Peyer's patch (tissue), 4 donors: ENCODE data around the gene HAP1. TPM values are rescaled to one million over a fixed set of nuclear protein-coding genes. Genes with fewer than 3 reads are reported as not detected.
"Not testable (repeated sequence)": the region's sequence is repeated elsewhere in the genome, so short reads cannot be mapped to it uniquely, and the experiment has no call there.

Experiments used
- DNase-seq, 3 donors: peaks; one replicate each; pipeline ENCODE4 v3.0.0-alpha.2; 2017 to 2019
- H3K27ac ChIP-seq, 4 donors: fragments of 200-600 bp; sonication (generic); one replicate each; pipeline ENCODE4 v1.5.1; 2016 to 2019
- H3K27me3 ChIP-seq, 2 donors: fragments of 200-600 bp; sonication (generic); one replicate each; pipeline ENCODE4 v1.5.1; 2019
- H3K36me3 ChIP-seq, 3 donors: fragments of 200-600 bp; sonication (generic); one replicate each; pipeline ENCODE4 v1.5.1; 2016 to 2019
- H3K4me1 ChIP-seq, 4 donors: fragments of 200-600 bp; sonication (generic); one replicate each; pipeline ENCODE4 v1.5.1; 2016 to 2019
- H3K4me3 ChIP-seq, 4 donors: fragments of 200-600 bp; sonication (generic); 1 replicate in 3 of 4; 2 replicates in 1 of 4; pipeline ENCODE4 v1.5.1; 2016 to 2019; ENCODE audit warnings: mild to moderate bottlenecking in 1 of 4
- H3K9me3 ChIP-seq, 4 donors: fragments of 200-600 bp; sonication (generic); one replicate each; pipeline ENCODE4 v1.5.1; 2016 to 2019; ENCODE audit warnings: mild to moderate bottlenecking in 1 of 4
- CTCF ChIP-seq, 6 experiments: fragments of 450-650 bp in 4 of 6; fragments of 200-600 bp in 2 of 6; sonication (generic) in 1 of 6; IDR thresholded peaks; one replicate each; pipeline ENCODE4 v1.5.1; 2017 to 2019; ENCODE audit warnings: antibody characterized with exemption in 6 of 6, mild to moderate bottlenecking in 3 of 6, moderate library complexity in 1 of 6
- POLR2A ChIP-seq, 2 donors: fragments of 450-650 bp; IDR thresholded peaks; one replicate each; pipeline ENCODE4 v1.5.1; 2017; ENCODE audit warnings: antibody characterized with exemption in 2 of 2, mild to moderate bottlenecking in 2 of 2, moderate library complexity in 2 of 2
- total RNA-seq, 4 donors: library from RNA; depleted of rRNA; stranded (reverse); fragments of >200 nt; gene quantifications; one replicate each; pipeline ENCODE4 v1.1.0, GENCODE V29; 2016

HAP1 gene
- total RNA-seq, 4 donors from 2014 or later: 0.94 to 5.0 TPM; not detected in 2

DNA sequence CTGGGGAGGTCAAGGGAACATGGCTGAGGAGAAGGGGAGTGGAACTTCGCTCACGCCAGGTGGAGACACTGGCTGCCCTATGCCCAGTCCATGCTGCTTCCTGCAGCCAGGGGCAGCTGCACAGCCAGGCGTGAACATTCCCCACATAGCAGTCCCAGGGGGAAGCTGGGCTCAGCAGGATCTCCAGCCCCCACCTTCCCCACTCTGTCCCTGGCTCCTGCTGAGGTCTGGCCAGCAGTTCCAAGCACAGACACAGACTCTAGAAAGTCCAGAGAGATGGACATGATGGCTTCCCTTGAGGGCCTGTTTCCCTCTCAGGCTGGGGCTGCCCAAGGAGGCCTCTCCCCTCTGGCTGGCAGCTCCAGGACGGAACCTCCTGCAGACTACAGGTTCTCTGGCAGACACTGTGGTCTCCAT is 42.7 kb upstream of the HAP1 start:
- Histone ChIP-seq H3K4me3 (peak overlapping the region in 1 of 4 donors; percentile 28), H3K27me3 (no peaks in the 10 kb centered on the region), H3K9me3 (no peaks in the 10 kb centered on the region), H3K27ac (peak overlapping the region; percentile 64 to 97 (median 76)), H3K4me1 (peaks cover 0 to 90% (median 30%) of the 10 kb centered on the region in 4 donors), H3K36me3 (peaks cover 0 to 7% (median 0%) of the 10 kb centered on the region in 3 donors)
- peak in 1 of 3 donors; percentile 68 for DNase-seq
- TF ChIP-seq POLR2A (IDR thresholded peaks at IDR 0.05) (no peak), CTCF (IDR thresholded peaks at IDR 0.05) (peak in 3 of 6 experiments; percentile 48 to 62 (median 58))

- not testable (repeated sequence) for H3K27me3 ChIP-seq, DNase-seq, H3K4me3 ChIP-seq, H3K9me3 ChIP-seq
- peaks cover 0 to 15% (median 0%) of the 10 kb centered on the region in 3 donors for H3K36me3 ChIP-seq
- H3K27ac ChIP-seq: peak overlapping the region; percentile 64 to 100 (median 90)
- H3K4me1 ChIP-seq: peaks cover 0 to 90% (median 30%) of the 10 kb centered on the region in 4 donors
These were observed 41.9 kb upstream of the HAP1 start for GRCh38 chr17:41776262-41776900.

DNA sequence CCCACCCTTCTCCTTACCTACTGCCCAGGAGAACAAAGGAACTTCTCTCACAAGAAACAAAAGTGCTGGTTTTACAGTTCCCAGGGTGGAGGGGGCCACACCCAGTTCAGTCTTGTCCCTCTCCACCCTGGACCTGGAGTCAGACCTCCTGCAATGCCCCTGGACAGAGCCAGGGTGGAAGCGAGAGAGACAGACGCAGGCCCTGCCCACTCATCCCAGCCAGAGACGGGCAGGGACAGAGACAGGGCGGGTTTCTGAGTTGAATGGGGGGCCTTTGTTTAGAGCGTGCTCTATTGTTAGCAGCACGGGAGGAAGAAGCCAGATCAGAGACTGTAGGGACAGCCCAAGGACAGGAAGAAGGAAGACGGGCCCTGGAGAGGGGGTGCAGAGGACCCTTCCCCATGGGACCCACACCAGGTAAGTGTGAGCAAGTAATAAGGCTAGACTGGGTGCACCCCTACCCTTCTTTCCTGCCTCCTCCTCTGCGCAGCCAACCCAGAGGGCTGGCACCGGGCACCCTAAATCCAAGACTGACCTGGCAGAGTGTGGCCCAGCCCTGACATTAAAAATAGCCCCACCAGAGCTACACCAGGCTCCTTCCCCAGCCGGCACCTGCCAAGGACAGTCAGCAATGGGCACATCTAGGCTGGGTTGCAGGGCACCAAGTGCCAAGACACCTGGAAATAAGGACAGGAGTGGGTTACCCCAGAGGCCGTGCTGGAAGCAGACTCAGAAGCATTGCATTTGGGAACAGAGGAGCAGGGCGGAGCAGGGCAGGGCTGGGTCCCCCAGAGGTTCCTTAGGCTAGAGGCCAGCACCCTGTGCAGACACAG is 41.2 kb upstream of the HAP1 start:
- no peak overlapping the region for H3K4me3 ChIP-seq
- H3K27ac ChIP-seq: peak overlapping the region; percentile 46 to 100 (median 90)
- peaks cover 0 to 86% (median 30%) of the 10 kb centered on the region in 4 donors for H3K4me1 ChIP-seq
- H3K36me3 ChIP-seq: peaks cover 0 to 23% (median 2%) of the 10 kb centered on the region in 3 donors
- H3K27me3 ChIP-seq: no peaks in the 10 kb centered on the region
- H3K9me3 ChIP-seq: no peaks in the 10 kb centered on the region
- peak in 2 of 3 donors; percentile 59 to 69 for DNase-seq
- TF ChIP-seq CTCF (IDR thresholded peaks at IDR 0.05): peak in 2 of 6 experiments; percentile 19 to 26
- peak; percentile 15 to 56 for TF ChIP-seq POLR2A (IDR thresholded peaks at IDR 0.05)

DNA sequence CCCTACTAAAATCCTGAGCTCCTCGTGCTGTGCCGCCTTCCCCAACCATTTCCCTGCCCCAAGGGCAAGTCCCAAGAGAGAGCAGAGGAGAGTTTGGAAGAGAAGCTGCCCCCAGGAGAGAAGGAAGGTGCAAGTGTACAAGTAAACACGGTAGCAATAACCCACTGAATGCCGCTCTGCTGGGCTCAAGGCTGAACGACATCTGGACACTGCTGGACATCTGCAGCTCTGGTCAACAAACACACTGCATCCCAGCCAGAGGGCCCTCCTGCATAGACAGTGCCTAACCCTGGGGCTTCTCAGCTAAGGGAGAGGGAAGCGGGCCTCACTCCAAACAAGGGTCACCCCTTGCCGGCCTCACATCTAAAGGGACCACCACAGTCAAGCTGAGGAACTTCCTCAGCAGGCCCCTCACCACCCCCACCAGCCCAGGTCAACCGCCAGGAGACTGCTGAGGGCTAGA is 39.3 kb upstream of the HAP1 start:
- peaks cover 0 to 41% (median 3%) of the 10 kb centered on the region in 3 donors for H3K36me3 ChIP-seq

DNA sequence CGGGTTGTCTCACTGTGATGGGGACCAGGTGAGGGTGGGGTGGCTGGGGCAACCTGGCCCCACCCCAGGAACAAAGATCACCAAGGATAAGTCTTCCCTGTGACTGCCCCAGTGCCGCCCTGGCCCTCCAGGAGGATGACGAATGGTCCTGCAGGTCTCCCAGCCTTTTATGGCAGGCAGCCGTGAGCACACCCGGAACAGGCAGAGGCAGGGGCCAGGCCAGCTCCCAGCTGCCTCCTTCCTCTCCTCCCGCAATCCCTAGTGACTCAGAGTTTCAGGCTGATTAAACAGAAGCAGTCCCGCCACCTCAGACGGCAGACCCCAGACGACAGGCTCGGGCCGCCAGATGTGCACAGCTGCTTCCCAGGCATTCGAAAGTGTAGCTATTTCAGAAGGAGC is 38.7 kb upstream of the HAP1 start:
- Histone ChIP-seq H3K4me1 (peaks cover 0 to 69% (median 30%) of the 10 kb centered on the region in 4 donors), H3K4me3 (peak overlapping the region in 2 of 4 donors; percentile 23 to 38), H3K36me3 (peaks cover 0 to 47% (median 3%) of the 10 kb centered on the region in 3 donors), H3K27ac (peak overlapping the region; percentile 42 to 100 (median 90)), H3K27me3 (no peaks in the 10 kb centered on the region), H3K9me3 (no peaks in the 10 kb centered on the region)
- TF ChIP-seq CTCF (IDR thresholded peaks at IDR 0.05) (peak in 2 of 6 experiments; percentile 9 to 31), POLR2A (IDR thresholded peaks at IDR 0.05) (peak; percentile 46 to 90)
- peak in 2 of 3 donors; percentile 94 for DNase-seq

More for the DNA sequence above, 39.3 kb upstream of the HAP1 start:
- no peak for DNase-seq
- Histone ChIP-seq H3K27me3 (no peaks in the 10 kb centered on the region), H3K9me3 (no peaks in the 10 kb centered on the region), H3K4me1 (peaks cover 0 to 72% (median 30%) of the 10 kb centered on the region in 4 donors), H3K27ac (peak overlapping the region; percentile 42 to 100 (median 90)), H3K4me3 (peak overlapping the region in 2 of 4 donors; percentile 23 to 36)
- TF ChIP-seq CTCF (IDR thresholded peaks at IDR 0.05): no peak
- TF ChIP-seq POLR2A (IDR thresholded peaks at IDR 0.05): no peak
